Upper lobe of right lung (tissue), 1 donor: Measurements from ENCODE around the gene INO80. TPM values are rescaled to one million over a fixed set of nuclear protein-coding genes. Genes with fewer than 3 reads are reported as not detected.

Experiments
- ATAC-seq: fragments of 200-7000 bp; cut with Tn5 transposase; one replicate; pipeline ENCODE4 v1.9.1; 2020; ENCODE audit warnings: mild to moderate bottlenecking, moderate library complexity
- DNase-seq: peaks from one replicate; pipeline ENCODE4 v3.0.0-alpha.2; 2020
- H3K27ac ChIP-seq: fragments of 200-600 bp; one replicate; pipeline ENCODE4 v1.8.0; 2022
- H3K27me3 ChIP-seq: fragments of 200-600 bp; one replicate; pipeline ENCODE4 v1.8.0; 2022; ENCODE audit warnings: mild to moderate bottlenecking
- H3K36me3 ChIP-seq: fragments of 200-600 bp; one replicate; pipeline ENCODE4 v1.8.0; 2022
- H3K4me1 ChIP-seq: fragments of 200-600 bp; one replicate; pipeline ENCODE4 v1.8.0; 2022
- H3K4me3 ChIP-seq: fragments of 200-600 bp; one replicate; pipeline ENCODE4 v1.8.0; 2022; ENCODE audit warnings: mild to moderate bottlenecking
- H3K9me3 ChIP-seq: fragments of 200-600 bp; one replicate; pipeline ENCODE4 v1.8.0; 2022
- intact Hi-C: fragments of 100-400 bp; cut with DNase I; formaldehyde crosslinking; loops from one replicate; pipeline ENCODE4 v1.11.0; 2022
- total RNA-seq: library from RNA; stranded (reverse); fragmentation: NEBNext Ultra II Directional; extraction: Animal tissue kit (Norgen Biotek cat#: 25700); gene quantifications from one replicate; pipeline ENCODE4 v1.2.1, GENCODE V29; 2021
- TF ChIP-seq, protein P1 (sequence below): fragments of 200-600 bp; IDR thresholded peaks from one replicate; pipeline ENCODE4 v1.8.0; 2022; ENCODE audit warnings: antibody characterized with exemption
- donor health status: DM: no; HTN: yes; CAD: no; lungs with severe emphysema.

Gene INO80
- total RNA-seq, 1 donor from 2014 or later: 35.6 TPM

DNA sequence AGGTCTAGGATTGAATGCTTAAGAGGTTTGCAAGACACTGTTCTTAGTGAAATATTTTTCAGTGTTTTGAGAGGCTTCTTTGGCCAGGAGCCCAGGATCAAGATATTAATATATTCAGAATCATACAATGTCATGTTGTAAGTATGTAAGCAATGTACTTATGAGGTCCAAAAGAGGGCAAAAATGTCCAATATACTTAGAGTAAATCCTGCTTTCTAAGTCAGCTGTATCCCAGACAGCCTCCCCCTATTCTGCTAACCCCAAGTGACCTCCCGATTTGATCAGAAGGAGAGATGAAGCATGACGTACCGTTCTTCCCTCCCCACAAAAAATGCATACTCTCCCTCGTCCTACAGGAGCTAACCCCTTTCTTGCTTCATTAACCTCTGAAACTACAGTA lies 91.9 kb downstream of the INO80 start:
- H3K4me1 ChIP-seq: peaks cover 30% of the 10 kb centered on the region
- intact Hi-C loops: loop anchor here (5.0 kb wide), 1 partner anchor 122 kb away; no protein-coding TSS in a partner anchor
- DNase-seq: no peak
- peaks cover 50% of the 10 kb centered on the region for H3K36me3 ChIP-seq
- H3K9me3 ChIP-seq: no peaks in the 10 kb centered on the region
- TF ChIP-seq, protein P1, sequence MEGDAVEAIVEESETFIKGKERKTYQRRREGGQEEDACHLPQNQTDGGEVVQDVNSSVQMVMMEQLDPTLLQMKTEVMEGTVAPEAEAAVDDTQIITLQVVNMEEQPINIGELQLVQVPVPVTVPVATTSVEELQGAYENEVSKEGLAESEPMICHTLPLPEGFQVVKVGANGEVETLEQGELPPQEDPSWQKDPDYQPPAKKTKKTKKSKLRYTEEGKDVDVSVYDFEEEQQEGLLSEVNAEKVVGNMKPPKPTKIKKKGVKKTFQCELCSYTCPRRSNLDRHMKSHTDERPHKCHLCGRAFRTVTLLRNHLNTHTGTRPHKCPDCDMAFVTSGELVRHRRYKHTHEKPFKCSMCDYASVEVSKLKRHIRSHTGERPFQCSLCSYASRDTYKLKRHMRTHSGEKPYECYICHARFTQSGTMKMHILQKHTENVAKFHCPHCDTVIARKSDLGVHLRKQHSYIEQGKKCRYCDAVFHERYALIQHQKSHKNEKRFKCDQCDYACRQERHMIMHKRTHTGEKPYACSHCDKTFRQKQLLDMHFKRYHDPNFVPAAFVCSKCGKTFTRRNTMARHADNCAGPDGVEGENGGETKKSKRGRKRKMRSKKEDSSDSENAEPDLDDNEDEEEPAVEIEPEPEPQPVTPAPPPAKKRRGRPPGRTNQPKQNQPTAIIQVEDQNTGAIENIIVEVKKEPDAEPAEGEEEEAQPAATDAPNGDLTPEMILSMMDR: no peak
- ATAC-seq: peak; percentile 37
- no peak overlapping the region for H3K4me3 ChIP-seq
- no peaks in the 10 kb centered on the region for H3K27me3 ChIP-seq
- H3K27ac ChIP-seq: peak overlapping the region; percentile 43

DNA sequence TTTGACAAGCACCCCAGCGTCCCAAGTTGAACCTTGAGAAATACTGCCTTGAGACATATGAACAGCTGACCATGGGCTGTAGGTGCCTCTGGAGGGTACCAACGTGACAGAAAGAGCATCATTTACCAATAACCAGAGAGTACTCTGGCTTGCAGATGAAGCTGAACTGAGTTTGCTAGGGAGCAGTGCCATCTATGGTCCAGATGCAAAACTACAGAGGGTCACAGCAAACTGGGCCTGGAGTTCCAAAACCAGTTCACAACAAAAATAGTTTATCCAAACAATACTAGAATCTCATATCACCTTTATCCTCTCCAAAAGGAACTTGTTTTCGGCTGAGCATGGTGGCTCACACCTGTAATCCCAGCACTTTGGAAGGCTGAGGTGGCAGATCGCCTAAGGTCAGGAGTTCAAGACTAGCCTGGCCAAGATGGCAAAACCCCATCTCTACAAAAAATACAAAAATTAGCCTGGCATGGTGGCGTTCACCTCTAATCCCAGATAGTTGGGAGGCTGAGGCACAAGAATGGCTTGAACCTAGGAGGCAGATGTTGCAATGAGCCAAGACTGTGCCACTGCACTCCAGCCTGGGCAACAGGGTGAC lies 93.5 kb downstream of the INO80 start:
- H3K4me1 ChIP-seq: peaks cover 45% of the 10 kb centered on the region
- peak; percentile 65 for ATAC-seq
- TF ChIP-seq, protein P1: peak; percentile 72
- peaks cover 50% of the 10 kb centered on the region for H3K36me3 ChIP-seq
- no peak for DNase-seq
- no peak overlapping the region for H3K4me3 ChIP-seq
- H3K27ac ChIP-seq: no peak overlapping the region
- H3K27me3 ChIP-seq: no peaks in the 10 kb centered on the region
- no peaks in the 10 kb centered on the region for H3K9me3 ChIP-seq
- intact Hi-C loops: loop anchor here (5.0 kb wide), 1 partner anchor 120 kb away; no protein-coding TSS in a partner anchor

DNA sequence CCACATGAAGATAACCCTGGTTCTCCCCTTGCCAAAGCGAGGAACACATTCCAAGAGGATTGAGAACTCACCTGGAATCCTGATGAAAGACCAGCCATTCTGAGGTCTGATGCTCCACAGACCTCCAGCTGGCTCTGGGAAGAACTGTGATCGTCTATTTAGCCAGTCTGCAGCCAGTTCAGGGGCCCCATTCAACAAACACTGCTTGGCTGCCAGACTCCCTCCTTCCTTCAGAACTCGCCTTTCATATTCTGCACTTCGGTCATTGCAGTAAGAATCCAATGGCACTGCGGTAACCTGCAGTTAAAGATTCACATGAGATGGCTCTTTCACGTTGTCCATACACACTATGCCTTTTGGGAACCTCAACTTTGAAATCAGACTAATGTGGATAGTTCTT lies 95.3 kb downstream of the INO80 start:
- ATAC-seq: no peak
- Histone ChIP-seq H3K4me1 (peaks cover 56% of the 10 kb centered on the region), H3K36me3 (peaks cover 41% of the 10 kb centered on the region), H3K27me3 (no peaks in the 10 kb centered on the region), H3K27ac (no peak overlapping the region), H3K9me3 (no peaks in the 10 kb centered on the region), H3K4me3 (no peak overlapping the region)
- TF ChIP-seq, protein P1: no peak
- intact Hi-C loops: loop anchor here (5.0 kb wide), 1 partner anchor 119 kb away; no protein-coding TSS in a partner anchor
- DNase-seq: no peak

DNA sequence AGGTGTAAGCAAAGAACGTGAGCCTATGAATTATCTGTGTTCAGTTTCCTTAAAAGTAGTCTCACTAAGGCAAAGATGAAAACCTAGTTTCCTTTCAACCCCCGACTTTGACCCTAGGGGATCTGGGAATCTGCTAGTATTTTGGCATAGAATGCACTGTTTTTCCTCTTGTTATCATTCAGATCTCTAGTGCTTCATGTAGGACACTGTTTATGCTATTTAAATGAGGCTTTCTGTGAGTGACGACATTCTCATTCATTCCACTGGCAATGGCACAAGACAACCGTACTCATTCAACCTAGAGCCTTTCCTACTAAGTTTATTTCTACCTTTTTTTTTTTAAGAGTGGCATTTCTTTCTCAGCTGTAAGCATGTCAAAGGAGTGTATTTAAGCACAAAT lies 95.8 kb downstream of the INO80 start:
- TF ChIP-seq, protein P1: no peak
- intact Hi-C loops: loop anchor here (5.0 kb wide), 1 partner anchor 118 kb away; no protein-coding TSS in a partner anchor
- DNase-seq: no peak
- no peak overlapping the region for H3K4me3 ChIP-seq
- H3K36me3 ChIP-seq: peaks cover 41% of the 10 kb centered on the region
- H3K27ac ChIP-seq: no peak overlapping the region
- no peak for ATAC-seq
- H3K4me1 ChIP-seq: peaks cover 56% of the 10 kb centered on the region
- H3K27me3 ChIP-seq: no peaks in the 10 kb centered on the region
- no peaks in the 10 kb centered on the region for H3K9me3 ChIP-seq

DNA sequence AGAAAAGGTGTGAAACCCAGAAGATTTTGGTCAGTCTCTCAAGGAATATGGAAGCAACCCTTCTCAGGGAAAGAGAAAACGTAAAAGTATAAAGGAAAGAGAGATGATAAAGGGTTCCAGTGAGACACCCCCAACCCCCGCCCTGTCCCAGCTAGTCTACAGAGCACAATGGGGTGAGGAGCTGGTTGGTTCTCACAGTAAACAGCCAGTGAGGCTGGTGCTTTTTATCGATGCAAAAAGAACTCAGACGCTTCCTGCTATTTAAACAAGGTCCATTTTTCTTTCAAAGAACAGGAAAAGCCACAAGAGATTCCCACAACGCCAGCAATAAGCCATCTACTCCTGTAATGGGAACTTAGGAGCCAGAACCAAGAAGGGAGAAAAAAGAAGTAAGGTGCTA lies 96.9 kb downstream of the INO80 start:
- DNase-seq (no peak), ATAC-seq (no peak)
- H3K4me3 ChIP-seq: no peak overlapping the region
- peaks cover 42% of the 10 kb centered on the region for H3K36me3 ChIP-seq
- H3K9me3 ChIP-seq: no peaks in the 10 kb centered on the region
- H3K4me1 ChIP-seq: peaks cover 50% of the 10 kb centered on the region
- intact Hi-C loops: loop anchor here (10.0 kb wide), 1 partner anchor 64 kb away; the partner anchor contains the start of gene CHAC1
- H3K27ac ChIP-seq: peak overlapping the region; percentile 27
- no peaks in the 10 kb centered on the region for H3K27me3 ChIP-seq
- TF ChIP-seq, protein P1: no peak
